Activated naive CD4-positive, alpha-beta T cell treated with anti-CD3 and anti-CD28 coated beads, Interleukin-2, amount 50 U/mL, for 72 hours (primary cell): ENCODE results near the gene EAF1. TPM values are rescaled to one million over a fixed set of nuclear protein-coding genes. Genes with fewer than 3 reads are reported as not detected.
"Not testable (repeated sequence)": the region's sequence is repeated elsewhere in the genome, so short reads cannot be mapped to it uniquely, and the experiment has no call there.

Experiments
- ATAC-seq, 2 donors: fragments of 150-1000 bp; cut with Tn5 transposase; 2 replicates each; pipeline ENCODE4 v1.10.0; 2021; ENCODE audit warnings: mild to moderate bottlenecking in 2 of 2, moderate library complexity in 2 of 2
- DNase-seq, 2 donors: peaks; one replicate each; pipeline ENCODE4 v3.0.0; 2021 to 2022; ENCODE audit warnings: low spot score in 2 of 2
- H3K27ac Mint-ChIP-seq, 2 donors: one replicate each; pipeline ENCODE4 v1.8.0; 2022; ENCODE audit warnings: mild to moderate bottlenecking in 2 of 2, mixed read lengths in 2 of 2
- H3K36me3 Mint-ChIP-seq, 2 donors: one replicate each; pipeline ENCODE4 v1.8.0; 2022; ENCODE audit warnings: mixed read lengths in 2 of 2
- H3K9me3 Mint-ChIP-seq, 2 donors: one replicate each; pipeline ENCODE4 v1.8.0; 2022; ENCODE audit warnings: mixed read lengths in 2 of 2
- total RNA-seq, 2 donors: library from RNA; stranded (reverse); gene quantifications; one replicate each; pipeline ENCODE4 v1.2.3, GENCODE V29; 2022

EAF1 gene
- 10 to 100 TPM; 24.1 to 28.9 TPM for total RNA-seq

- peaks cover 28 to 48% of the 10 kb centered on the region in 2 donors for H3K36me3 Mint-ChIP-seq
- peak; percentile 83 to 85 for DNase-seq
- H3K9me3 Mint-ChIP-seq: peaks cover 0 to 7% of the 10 kb centered on the region in 2 donors
- H3K27ac Mint-ChIP-seq: peak within 1 kb of the TSS; percentile 99 to 100
- ATAC-seq: peak; percentile 90
Measured at GRCh38 chr3:15427182-15427880, at the start of gene EAF1, which contains the start of gene METTL6. Gene EAF1 (plus strand): TSS chr3:15427598. CDS start chr3:15427780, 182 bp downstream. Gene METTL6 (minus strand): TSS chr3:15427544. CDS start chr3:15426511, 1,033 bp downstream.

GRCh38 chr3:15377961-15378791, 49.2 kb upstream of the EAF1 start:
- DNase-seq (peak; percentile 89 to 92), ATAC-seq (peak; percentile 97 to 98)
- no peaks in the 10 kb centered on the region for H3K9me3 Mint-ChIP-seq
- no peaks in the 10 kb centered on the region for H3K36me3 Mint-ChIP-seq
- H3K27ac Mint-ChIP-seq: peak overlapping the region; percentile 78 to 88

- Mint-ChIP-seq H3K9me3 (peaks cover 0 to 6% of the 10 kb centered on the region in 2 donors), H3K36me3 (peaks cover 4 to 7% of the 10 kb centered on the region in 2 donors), H3K27ac (no peak overlapping the region)
- no peak for ATAC-seq
- no peak for DNase-seq
Measured at GRCh38 chr3:15380980-15381890, 46.2 kb upstream of the EAF1 start.

GRCh38 chr3:15382405-15382923, 44.9 kb upstream of the EAF1 start:
- DNase-seq (no peak), ATAC-seq (no peak)
- peaks cover 9 to 11% of the 10 kb centered on the region in 2 donors for H3K36me3 Mint-ChIP-seq
- H3K9me3 Mint-ChIP-seq: peaks cover 0 to 7% of the 10 kb centered on the region in 2 donors
- no peak overlapping the region for H3K27ac Mint-ChIP-seq

- peaks cover 0 to 7% of the 10 kb centered on the region in 2 donors for H3K9me3 Mint-ChIP-seq
- DNase-seq: no peak
- no peak for ATAC-seq
- peaks cover 9 to 11% of the 10 kb centered on the region in 2 donors for H3K36me3 Mint-ChIP-seq
- no peak overlapping the region for H3K27ac Mint-ChIP-seq
Measured at GRCh38 chr3:15384510-15385237, 42.7 kb upstream of the EAF1 start.

- not testable (repeated sequence) for H3K9me3 Mint-ChIP-seq, ATAC-seq, DNase-seq, H3K27ac Mint-ChIP-seq
- peaks cover 9 to 11% of the 10 kb centered on the region in 2 donors for H3K36me3 Mint-ChIP-seq
Measured at GRCh38 chr3:15385238-15385695, 42.1 kb upstream of the EAF1 start.

- Mint-ChIP-seq H3K27ac (no peak overlapping the region), H3K9me3 (peaks cover 0 to 7% of the 10 kb centered on the region in 2 donors), H3K36me3 (peaks cover 9 to 11% of the 10 kb centered on the region in 2 donors)
- DNase-seq (no peak), ATAC-seq (no peak)
Measured at GRCh38 chr3:15385901-15386653, 41.3 kb upstream of the EAF1 start.

GRCh38 chr3:15386654-15386955, 40.8 kb upstream of the EAF1 start:
- H3K27ac Mint-ChIP-seq, DNase-seq, H3K9me3 Mint-ChIP-seq, ATAC-seq: not testable (repeated sequence)
- H3K36me3 Mint-ChIP-seq: peaks cover 9 to 11% of the 10 kb centered on the region in 2 donors

GRCh38 chr3:15387171-15387581, 40.2 kb upstream of the EAF1 start:
- DNase-seq (no peak), ATAC-seq (no peak)
- Mint-ChIP-seq H3K9me3 (peaks cover 0 to 7% of the 10 kb centered on the region in 2 donors), H3K36me3 (peaks cover 9 to 11% of the 10 kb centered on the region in 2 donors), H3K27ac (no peak overlapping the region)

- peaks cover 0 to 7% of the 10 kb centered on the region in 2 donors for H3K9me3 Mint-ChIP-seq
- ATAC-seq: no peak
- DNase-seq: no peak
- no peak overlapping the region for H3K27ac Mint-ChIP-seq
- peaks cover 9 to 11% of the 10 kb centered on the region in 2 donors for H3K36me3 Mint-ChIP-seq
Measured at GRCh38 chr3:15387735-15388134, 39.7 kb upstream of the EAF1 start.

- not testable (repeated sequence) for H3K27ac Mint-ChIP-seq, H3K9me3 Mint-ChIP-seq, DNase-seq, ATAC-seq
- peaks cover 9 to 11% of the 10 kb centered on the region in 2 donors for H3K36me3 Mint-ChIP-seq
Measured at GRCh38 chr3:15388335-15388734, 39.1 kb upstream of the EAF1 start.

- Mint-ChIP-seq H3K27ac (no peak overlapping the region), H3K9me3 (peaks cover 0 to 7% of the 10 kb centered on the region in 2 donors), H3K36me3 (peaks cover 9 to 11% of the 10 kb centered on the region in 2 donors)
- no peak for ATAC-seq
- DNase-seq: no peak
Measured at GRCh38 chr3:15390460-15390859, 36.9 kb upstream of the EAF1 start.

GRCh38 chr3:15391007-15391406, 36.4 kb upstream of the EAF1 start:
- no peak for ATAC-seq
- no peak overlapping the region for H3K27ac Mint-ChIP-seq
- DNase-seq: no peak
- peaks cover 0 to 4% of the 10 kb centered on the region in 2 donors for H3K9me3 Mint-ChIP-seq
- H3K36me3 Mint-ChIP-seq: peaks cover 4 to 10% of the 10 kb centered on the region in 2 donors

GRCh38 chr3:15393252-15393651, 34.1 kb upstream of the EAF1 start:
- ATAC-seq, H3K36me3 Mint-ChIP-seq, H3K9me3 Mint-ChIP-seq, H3K27ac Mint-ChIP-seq, DNase-seq: not testable (repeated sequence)

- H3K9me3 Mint-ChIP-seq, H3K27ac Mint-ChIP-seq, H3K36me3 Mint-ChIP-seq, DNase-seq, ATAC-seq: not testable (repeated sequence)
Measured at GRCh38 chr3:15398731-15399133, 28.7 kb upstream of the EAF1 start.
